ENCODE data around the gene MEF2D. TPM values are rescaled to one million over a fixed set of nuclear protein-coding genes. Genes with fewer than 3 reads are reported as not detected.

The MEF2D gene
- total and polyA plus RNA-seq, 2 experiments from 2014 or later, result 35.1 to 64.6 TPM

DNA sequence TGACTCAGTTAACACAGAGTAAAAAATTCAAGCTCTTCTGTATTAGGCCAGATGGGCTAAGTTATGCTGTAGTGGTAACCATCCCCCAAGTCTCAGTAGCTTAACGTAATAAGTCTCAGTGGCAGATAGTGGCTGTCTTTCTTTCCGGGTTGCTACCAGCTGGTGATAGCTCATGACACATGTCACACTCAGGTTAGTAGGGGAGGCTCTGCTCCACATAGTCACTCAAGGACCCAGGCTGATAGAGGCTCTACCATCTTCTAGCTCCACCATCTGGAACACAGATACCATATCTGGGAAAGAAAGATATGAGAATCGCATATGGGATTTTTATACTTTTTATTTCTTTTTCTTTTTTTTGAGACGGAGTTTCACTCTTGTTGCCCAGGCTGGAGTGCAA lies 16.2 kb upstream of the MEF2D start:
- TF ChIP-seq, protein P1, sequence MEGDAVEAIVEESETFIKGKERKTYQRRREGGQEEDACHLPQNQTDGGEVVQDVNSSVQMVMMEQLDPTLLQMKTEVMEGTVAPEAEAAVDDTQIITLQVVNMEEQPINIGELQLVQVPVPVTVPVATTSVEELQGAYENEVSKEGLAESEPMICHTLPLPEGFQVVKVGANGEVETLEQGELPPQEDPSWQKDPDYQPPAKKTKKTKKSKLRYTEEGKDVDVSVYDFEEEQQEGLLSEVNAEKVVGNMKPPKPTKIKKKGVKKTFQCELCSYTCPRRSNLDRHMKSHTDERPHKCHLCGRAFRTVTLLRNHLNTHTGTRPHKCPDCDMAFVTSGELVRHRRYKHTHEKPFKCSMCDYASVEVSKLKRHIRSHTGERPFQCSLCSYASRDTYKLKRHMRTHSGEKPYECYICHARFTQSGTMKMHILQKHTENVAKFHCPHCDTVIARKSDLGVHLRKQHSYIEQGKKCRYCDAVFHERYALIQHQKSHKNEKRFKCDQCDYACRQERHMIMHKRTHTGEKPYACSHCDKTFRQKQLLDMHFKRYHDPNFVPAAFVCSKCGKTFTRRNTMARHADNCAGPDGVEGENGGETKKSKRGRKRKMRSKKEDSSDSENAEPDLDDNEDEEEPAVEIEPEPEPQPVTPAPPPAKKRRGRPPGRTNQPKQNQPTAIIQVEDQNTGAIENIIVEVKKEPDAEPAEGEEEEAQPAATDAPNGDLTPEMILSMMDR (IDR thresholded peaks at IDR 0.05; ENCODE audit: low read depth, low read length), result no peak
- H3K4me1 ChIP-seq (ENCODE audit: low read depth), result no peaks in the 10 kb centered on the region
- no peaks in the 10 kb centered on the region for H3K9me3 ChIP-seq (ENCODE audit: low read depth)
- H3K4me3 ChIP-seq, result no peak overlapping the region
- no peak for DNase-seq (ENCODE audit: low read depth in 1 of 2, low spot score in 1 of 2)
- no peaks in the 10 kb centered on the region for H3K36me3 ChIP-seq
- no peaks in the 10 kb centered on the region for H3K27me3 ChIP-seq
- H3K27ac ChIP-seq, result no peak overlapping the region

DNA sequence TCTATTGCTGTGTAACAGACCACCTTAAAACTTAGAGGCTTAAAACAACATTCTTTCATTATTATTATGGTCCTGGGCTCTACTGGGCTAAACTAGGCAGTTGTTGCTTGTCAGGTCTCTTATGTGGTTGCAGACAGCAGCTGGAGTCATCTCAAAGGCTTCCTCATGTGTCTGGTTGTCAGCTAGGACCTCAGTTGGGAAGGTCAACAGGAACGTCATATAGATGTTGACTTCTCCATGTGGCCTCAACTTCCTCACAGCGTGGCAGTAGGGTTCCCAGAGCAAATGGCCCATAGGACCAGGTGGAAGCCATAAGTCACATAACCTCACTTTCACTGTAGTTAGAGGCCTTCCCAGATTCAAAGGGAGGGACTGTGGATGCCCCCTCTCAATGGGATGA lies 15.4 kb upstream of the MEF2D start:
- Histone ChIP-seq H3K27ac (no peak overlapping the region), H3K4me3 (no peak overlapping the region), H3K9me3 (ENCODE audit: low read depth) (no peaks in the 10 kb centered on the region), H3K27me3 (no peaks in the 10 kb centered on the region), H3K36me3 (no peaks in the 10 kb centered on the region), H3K4me1 (ENCODE audit: low read depth) (no peaks in the 10 kb centered on the region)
- DNase-seq (ENCODE audit: low read depth in 1 of 2, low spot score in 1 of 2), result no peak
- TF ChIP-seq, protein P1 (IDR thresholded peaks at IDR 0.05; ENCODE audit: low read depth, low read length), result no peak

DNA sequence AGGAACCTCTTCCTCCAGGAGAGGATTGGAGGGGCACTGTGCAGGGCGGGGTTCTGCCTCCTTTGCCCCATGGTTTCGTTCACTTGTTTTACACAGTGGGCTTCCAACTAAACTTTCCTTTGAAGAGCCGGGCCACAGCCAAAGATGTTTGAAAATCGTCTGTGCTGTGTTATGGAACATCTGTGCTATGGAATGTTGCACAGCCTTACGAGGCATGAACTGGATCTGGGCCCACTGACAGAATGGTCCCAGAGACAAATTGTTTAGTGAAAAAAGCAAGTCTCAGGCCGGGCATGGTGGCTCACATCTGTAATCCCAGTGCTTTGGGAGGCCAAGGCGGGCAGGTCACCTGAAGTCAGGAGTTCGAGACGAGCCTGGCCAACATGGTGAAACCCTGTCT lies 12.6 kb upstream of the MEF2D start:
- H3K27ac ChIP-seq, result no peak overlapping the region
- DNase-seq (ENCODE audit: low read depth in 1 of 2, low spot score in 1 of 2), result peak in 1 of 2 donors; percentile 41
- no peak overlapping the region for H3K4me3 ChIP-seq
- H3K36me3 ChIP-seq, result no peaks in the 10 kb centered on the region
- peaks cover 12% of the 10 kb centered on the region for H3K4me1 ChIP-seq (ENCODE audit: low read depth)
- H3K27me3 ChIP-seq, result no peaks in the 10 kb centered on the region
- H3K9me3 ChIP-seq (ENCODE audit: low read depth), result no peaks in the 10 kb centered on the region
- TF ChIP-seq, protein P1 (IDR thresholded peaks at IDR 0.05; ENCODE audit: low read depth, low read length), result no peak

DNA sequence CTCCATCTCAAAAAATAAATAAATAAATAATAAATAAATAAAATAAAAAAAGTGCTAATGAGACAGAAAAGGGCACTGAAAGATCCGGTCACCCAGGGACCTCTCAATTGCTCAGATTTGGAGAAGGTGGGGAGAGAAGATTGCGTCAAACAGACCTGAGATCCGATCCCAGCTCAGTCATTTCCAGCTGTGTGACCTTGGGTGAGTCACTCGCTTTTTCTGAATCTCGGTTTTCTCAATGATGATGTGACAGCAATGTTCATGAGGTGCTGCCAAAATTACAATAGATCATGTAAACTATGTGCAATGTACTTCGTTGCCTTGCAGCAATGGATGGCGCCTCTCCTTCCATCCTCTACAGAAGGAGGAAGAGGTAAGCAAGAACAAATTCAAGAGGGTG lies 11.1 kb upstream of the MEF2D start:
- H3K27ac ChIP-seq, result no peak overlapping the region

DNA sequence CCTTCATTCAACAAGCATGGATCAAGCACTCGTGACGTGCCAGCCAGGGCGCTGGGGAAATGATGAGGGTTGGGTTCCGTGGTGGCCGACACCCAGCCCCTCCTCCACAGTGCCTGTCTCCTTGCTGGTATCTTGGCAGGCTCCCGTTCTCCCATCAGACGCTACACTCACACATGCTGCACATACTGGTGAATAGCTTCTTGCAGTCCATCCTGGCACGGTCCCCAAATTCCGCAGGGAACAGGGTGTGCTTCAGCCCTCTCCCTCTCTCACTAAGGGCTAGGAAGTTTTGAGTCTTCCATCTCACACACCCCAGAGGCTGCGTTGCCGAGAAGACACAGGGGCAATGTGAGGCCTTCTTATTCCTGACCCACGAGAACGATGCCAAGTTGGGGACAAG lies 10.1 kb upstream of the MEF2D start:
- H3K36me3 ChIP-seq, result no peaks in the 10 kb centered on the region
- no peak overlapping the region for H3K27ac ChIP-seq
- TF ChIP-seq, protein P1 (IDR thresholded peaks at IDR 0.05; ENCODE audit: low read depth, low read length), result no peak
- no peaks in the 10 kb centered on the region for H3K9me3 ChIP-seq (ENCODE audit: low read depth)
- no peaks in the 10 kb centered on the region for H3K27me3 ChIP-seq
- peaks cover 19% of the 10 kb centered on the region for H3K4me1 ChIP-seq (ENCODE audit: low read depth)
- no peak overlapping the region for H3K4me3 ChIP-seq
- DNase-seq (ENCODE audit: low read depth in 1 of 2, low spot score in 1 of 2), result peak in 1 of 2 donors; percentile 88

More for the DNA sequence above, 11.1 kb upstream of the MEF2D start:
- Histone ChIP-seq H3K4me3 (no peak overlapping the region), H3K4me1 (ENCODE audit: low read depth) (peaks cover 19% of the 10 kb centered on the region), H3K36me3 (no peaks in the 10 kb centered on the region), H3K9me3 (ENCODE audit: low read depth) (no peaks in the 10 kb centered on the region), H3K27me3 (no peaks in the 10 kb centered on the region)
- TF ChIP-seq, protein P1 (IDR thresholded peaks at IDR 0.05; ENCODE audit: low read depth, low read length), result no peak
- DNase-seq (ENCODE audit: low read depth in 1 of 2, low spot score in 1 of 2), result peak in 1 of 2 donors; percentile 47

Data from cardiac muscle cell (in vitro differentiated cells and primary cell).